T-helper 2 cell (primary cell): ENCODE measurements around the gene MSH6.
"Not testable (repeated sequence)": the region's sequence is repeated elsewhere in the genome, so short reads cannot be mapped to it uniquely, and the experiment has no call there.

ENCODE experiments used
- DNase-seq, 5 experiments: peaks; one replicate each; pipeline versions ENCODE4 v3.0.0 to v3.0.0-alpha.2; 2012 to 2022

The MSH6 gene

GRCh38 chr2:47849368-47849767 is 66.4 kb downstream of the MSH6 start:
- no peak for DNase-seq

- no peak for DNase-seq
Measured at GRCh38 chr2:47850198-47850597, 67.3 kb downstream of the MSH6 start.

GRCh38 chr2:47853067-47853777 is 70.3 kb downstream of the MSH6 start:
- not testable (repeated sequence) for DNase-seq
